CD8-positive, alpha-beta memory T cell (primary cell): ENCODE measurements around the gene COL4A6. TPM values are rescaled to one million over a fixed set of nuclear protein-coding genes. Genes with fewer than 3 reads are reported as not detected.

Experiments
- CTCF ChIA-PET: fragments of 350-600 bp; sonication (Branson Sonifier 250); formaldehyde crosslinking; loops from one replicate; lab custom pipeline; 2021; ENCODE audit warnings: antibody characterized with exemption; lab: Charles Lee
- POLR2A ChIA-PET: fragments of 350-600 bp; sonication (Branson Sonifier 250); formaldehyde crosslinking; loops from one replicate; lab custom pipeline; 2021; ENCODE audit warnings: antibody characterized with exemption; lab: Charles Lee
- DNase-seq, 5 donors: peaks; one replicate each; pipeline versions ENCODE4 v3.0.0 to v3.0.0-alpha.2; 2020 to 2022; ENCODE audit warnings: mixed read lengths in 1 of 5
- H3K27ac ChIP-seq: one replicate; pipeline ENCODE4 v1.7.0; 2013; ENCODE audit warnings: low read depth, mild to moderate bottlenecking, low read length, moderate library complexity
- H3K27me3 ChIP-seq: 2 replicates; pipeline ENCODE4 v1.7.0; 2013; ENCODE audit warnings: low read length, mild to moderate bottlenecking; ENCODE audit not compliant: insufficient read depth, poor library complexity, severe bottlenecking
- H3K36me3 ChIP-seq: 2 replicates; pipeline ENCODE4 v1.7.0; 2013; ENCODE audit warnings: mild to moderate bottlenecking, low read length, moderate library complexity; ENCODE audit not compliant: insufficient read depth
- H3K4me1 ChIP-seq: 2 replicates; pipeline ENCODE4 v1.7.0; 2013; ENCODE audit warnings: mild to moderate bottlenecking, low read length, moderate library complexity; ENCODE audit not compliant: insufficient read depth
- H3K4me3 ChIP-seq: 2 replicates; pipeline ENCODE4 v1.7.0; 2013; ENCODE audit warnings: mild to moderate bottlenecking, low read length
- H3K9me3 ChIP-seq: 2 replicates; pipeline ENCODE4 v1.7.0; 2013; ENCODE audit warnings: mild to moderate bottlenecking, low read length
- H3K27ac Mint-ChIP-seq, 8 donors: one replicate each; pipeline ENCODE4 v1.8.0; 2020 to 2021; ENCODE audit warnings: mixed read lengths in 8 of 8, mild to moderate bottlenecking in 6 of 8, inconsistent platforms in 3 of 8, moderate library complexity in 3 of 8
- H3K27me3 Mint-ChIP-seq, 2 donors: one replicate each; pipeline ENCODE4 v1.8.0; 2020 to 2021; ENCODE audit warnings: mixed read lengths in 2 of 2, mild to moderate bottlenecking in 1 of 2, moderate library complexity in 1 of 2
- H3K36me3 Mint-ChIP-seq, 3 donors: one replicate each; pipeline ENCODE4 v1.8.0; 2020 to 2021; ENCODE audit warnings: mixed read lengths in 3 of 3, inconsistent platforms in 1 of 3, mild to moderate bottlenecking in 1 of 3
- H3K4me1 Mint-ChIP-seq, 3 donors: one replicate each; pipeline ENCODE4 v1.8.0; 2020 to 2021; ENCODE audit warnings: mixed read lengths in 3 of 3, inconsistent platforms in 1 of 3, mild to moderate bottlenecking in 1 of 3
- H3K4me3 Mint-ChIP-seq, 7 donors: one replicate each; pipeline ENCODE4 v1.8.0; 2020 to 2021; ENCODE audit warnings: mixed read lengths in 7 of 7, mild to moderate bottlenecking in 6 of 7, moderate library complexity in 4 of 7, inconsistent platforms in 2 of 7
- H3K9me3 Mint-ChIP-seq, 5 donors: one replicate each; pipeline ENCODE4 v1.8.0; 2020 to 2022; ENCODE audit warnings: mixed read lengths in 5 of 5, mild to moderate bottlenecking in 3 of 5, moderate library complexity in 2 of 5, inconsistent platforms in 1 of 5
- polyA plus RNA-seq: library from polyadenylated mRNA; unstranded; fragments of 300-500 nt; fragmentation: Illumina TruSeq; gene quantifications from one replicate; pipeline ENCODE4 v1.2.3, GENCODE V29; 2021
- total RNA-seq, 2 experiments: library from RNA; stranded (reverse); gene quantifications; one replicate each; pipeline ENCODE4 v1.2.3, GENCODE V29; 2021

The COL4A6 gene
- total and polyA plus RNA-seq, 3 experiments from 2014 or later, result not detected

- no peak for DNase-seq
- peaks cover 0 to 2% of the 10 kb centered on the region in 2 donors for H3K27me3 Mint-ChIP-seq
- H3K4me1 ChIP-seq, result no peaks in the 10 kb centered on the region
- POLR2A ChIA-PET, result no interaction called here
- H3K36me3 Mint-ChIP-seq, result no peaks in the 10 kb centered on the region
- peak overlapping the region in 1 of 8 donors; percentile 86 for H3K27ac Mint-ChIP-seq
- no peaks in the 10 kb centered on the region for H3K4me1 Mint-ChIP-seq
- CTCF ChIA-PET, result no interaction called here
- no peaks in the 10 kb centered on the region for H3K27me3 ChIP-seq
- no peaks in the 10 kb centered on the region for H3K9me3 ChIP-seq
- H3K36me3 ChIP-seq, result no peaks in the 10 kb centered on the region
- H3K4me3 ChIP-seq, result no peak overlapping the region
- no peak overlapping the region for H3K4me3 Mint-ChIP-seq
- no peak overlapping the region for H3K27ac ChIP-seq
- no peaks in the 10 kb centered on the region for H3K9me3 Mint-ChIP-seq
Observed at GRCh38 chrX:108162265-108162664, 276.0 kb downstream of the COL4A6 start.

- Histone ChIP-seq H3K9me3 (no peaks in the 10 kb centered on the region), H3K27ac (no peak overlapping the region), H3K4me3 (no peak overlapping the region), H3K36me3 (no peaks in the 10 kb centered on the region), H3K27me3 (no peaks in the 10 kb centered on the region), H3K4me1 (no peaks in the 10 kb centered on the region)
- Mint-ChIP-seq H3K36me3 (peaks cover 0 to 8% (median 3%) of the 10 kb centered on the region in 3 donors), H3K27me3 (peaks cover 0 to 2% of the 10 kb centered on the region in 2 donors), H3K27ac (no peak overlapping the region), H3K9me3 (no peaks in the 10 kb centered on the region), H3K4me3 (no peak overlapping the region), H3K4me1 (no peaks in the 10 kb centered on the region)
- CTCF ChIA-PET, result no interaction called here
- no peak for DNase-seq
- POLR2A ChIA-PET, result no interaction called here
Observed at GRCh38 chrX:108160309-108160708, 277.9 kb downstream of the COL4A6 start.

- Histone ChIP-seq H3K27me3 (no peaks in the 10 kb centered on the region), H3K4me1 (no peaks in the 10 kb centered on the region), H3K4me3 (no peak overlapping the region), H3K27ac (no peak overlapping the region), H3K36me3 (no peaks in the 10 kb centered on the region), H3K9me3 (no peaks in the 10 kb centered on the region)
- peaks cover 0 to 2% of the 10 kb centered on the region in 2 donors for H3K27me3 Mint-ChIP-seq
- no peaks in the 10 kb centered on the region for H3K4me1 Mint-ChIP-seq
- DNase-seq, result no peak
- peaks cover 0 to 14% (median 3%) of the 10 kb centered on the region in 3 donors for H3K36me3 Mint-ChIP-seq
- CTCF ChIA-PET, result no interaction called here
- H3K4me3 Mint-ChIP-seq, result no peak overlapping the region
- POLR2A ChIA-PET, result no interaction called here
- no peaks in the 10 kb centered on the region for H3K9me3 Mint-ChIP-seq
- no peak overlapping the region for H3K27ac Mint-ChIP-seq
Observed at GRCh38 chrX:108159028-108159670, 279.1 kb downstream of the COL4A6 start.

- Mint-ChIP-seq H3K27me3 (no peaks in the 10 kb centered on the region), H3K4me1 (no peaks in the 10 kb centered on the region), H3K4me3 (no peak overlapping the region), H3K27ac (no peak overlapping the region), H3K9me3 (no peaks in the 10 kb centered on the region), H3K36me3 (peaks cover 0 to 28% (median 8%) of the 10 kb centered on the region in 3 donors)
- no peaks in the 10 kb centered on the region for H3K27me3 ChIP-seq
- H3K4me1 ChIP-seq, result no peaks in the 10 kb centered on the region
- ChIA-PET CTCF (no interaction called here), POLR2A (no interaction called here)
- no peak overlapping the region for H3K27ac ChIP-seq
- H3K4me3 ChIP-seq, result no peak overlapping the region
- no peaks in the 10 kb centered on the region for H3K36me3 ChIP-seq
- no peak for DNase-seq
- H3K9me3 ChIP-seq, result no peaks in the 10 kb centered on the region
Observed at GRCh38 chrX:108157628-108158027, 280.6 kb downstream of the COL4A6 start.

- Histone ChIP-seq H3K9me3 (no peaks in the 10 kb centered on the region), H3K27ac (no peak overlapping the region), H3K27me3 (no peaks in the 10 kb centered on the region), H3K4me3 (no peak overlapping the region), H3K36me3 (no peaks in the 10 kb centered on the region), H3K4me1 (no peaks in the 10 kb centered on the region)
- Mint-ChIP-seq H3K36me3 (peaks cover 0 to 29% (median 8%) of the 10 kb centered on the region in 3 donors), H3K27me3 (no peaks in the 10 kb centered on the region), H3K27ac (no peak overlapping the region), H3K9me3 (no peaks in the 10 kb centered on the region), H3K4me3 (no peak overlapping the region), H3K4me1 (no peaks in the 10 kb centered on the region)
- CTCF ChIA-PET, result no interaction called here
- POLR2A ChIA-PET, result no interaction called here
- no peak for DNase-seq
Observed at GRCh38 chrX:108156934-108157466, 281.2 kb downstream of the COL4A6 start.

- H3K9me3 ChIP-seq, result no peaks in the 10 kb centered on the region
- H3K9me3 Mint-ChIP-seq, result no peaks in the 10 kb centered on the region
- no peaks in the 10 kb centered on the region for H3K27me3 ChIP-seq
- H3K36me3 Mint-ChIP-seq, result peaks cover 0 to 36% (median 9%) of the 10 kb centered on the region in 3 donors
- CTCF ChIA-PET, result no interaction called here
- DNase-seq, result no peak
- H3K27me3 Mint-ChIP-seq, result no peaks in the 10 kb centered on the region
- no peaks in the 10 kb centered on the region for H3K36me3 ChIP-seq
- H3K4me1 ChIP-seq, result no peaks in the 10 kb centered on the region
- no peak overlapping the region for H3K4me3 Mint-ChIP-seq
- no peak overlapping the region for H3K27ac ChIP-seq
- POLR2A ChIA-PET, result no interaction called here
- H3K4me3 ChIP-seq, result no peak overlapping the region
- no peaks in the 10 kb centered on the region for H3K4me1 Mint-ChIP-seq
- H3K27ac Mint-ChIP-seq, result no peak overlapping the region
Observed at GRCh38 chrX:108156082-108156481, 282.1 kb downstream of the COL4A6 start.

GRCh38 chrX:108148524-108148923 is 289.7 kb downstream of the COL4A6 start:
- no peaks in the 10 kb centered on the region for H3K9me3 ChIP-seq
- DNase-seq, result no peak
- no peak overlapping the region for H3K27ac ChIP-seq
- peaks cover 0 to 71% (median 5%) of the 10 kb centered on the region in 3 donors for H3K36me3 Mint-ChIP-seq
- H3K4me3 ChIP-seq, result no peak overlapping the region
- peaks cover 0 to 6% (median 4%) of the 10 kb centered on the region in 3 donors for H3K4me1 Mint-ChIP-seq
- H3K4me3 Mint-ChIP-seq, result no peak overlapping the region
- no peaks in the 10 kb centered on the region for H3K27me3 ChIP-seq
- H3K27me3 Mint-ChIP-seq, result no peaks in the 10 kb centered on the region
- CTCF ChIA-PET, result no interaction called here
- H3K36me3 ChIP-seq, result no peaks in the 10 kb centered on the region
- POLR2A ChIA-PET, result no interaction called here
- H3K27ac Mint-ChIP-seq, result no peak overlapping the region
- H3K4me1 ChIP-seq, result no peaks in the 10 kb centered on the region
- no peaks in the 10 kb centered on the region for H3K9me3 Mint-ChIP-seq

GRCh38 chrX:108138814-108139702 is 299.2 kb downstream of the COL4A6 start:
- Histone ChIP-seq H3K27ac (no peak overlapping the region), H3K9me3 (no peaks in the 10 kb centered on the region), H3K4me3 (no peak overlapping the region), H3K27me3 (no peaks in the 10 kb centered on the region), H3K4me1 (no peaks in the 10 kb centered on the region), H3K36me3 (peaks cover 5% of the 10 kb centered on the region)
- no peaks in the 10 kb centered on the region for H3K27me3 Mint-ChIP-seq
- H3K4me1 Mint-ChIP-seq, result no peaks in the 10 kb centered on the region
- no peak overlapping the region for H3K4me3 Mint-ChIP-seq
- DNase-seq, result no peak
- H3K27ac Mint-ChIP-seq, result no peak overlapping the region
- no peaks in the 10 kb centered on the region for H3K9me3 Mint-ChIP-seq
- CTCF ChIA-PET, result interaction anchor here (2.0 kb wide), 1 partner anchor 10 kb away, joined by 4 read pairs; no protein-coding TSS in a partner anchor
- H3K36me3 Mint-ChIP-seq, result peaks cover 4 to 81% (median 13%) of the 10 kb centered on the region in 3 donors
- POLR2A ChIA-PET, result no interaction called here
